Activated naive CD4-positive, alpha-beta T cell treated with anti-CD3 and anti-CD28 coated beads, Interleukin-2, amount 50 U/mL, for 16 hours (primary cell): ENCODE results near the gene NPIPB13.
"Not testable (repeated sequence)": the region's sequence is repeated elsewhere in the genome, so short reads cannot be mapped to it uniquely, and the experiment has no call there.

Source experiments
- DNase-seq: peaks from one replicate; pipeline ENCODE4 v3.0.0-alpha.2; 2020

The NPIPB13 gene

DNA sequence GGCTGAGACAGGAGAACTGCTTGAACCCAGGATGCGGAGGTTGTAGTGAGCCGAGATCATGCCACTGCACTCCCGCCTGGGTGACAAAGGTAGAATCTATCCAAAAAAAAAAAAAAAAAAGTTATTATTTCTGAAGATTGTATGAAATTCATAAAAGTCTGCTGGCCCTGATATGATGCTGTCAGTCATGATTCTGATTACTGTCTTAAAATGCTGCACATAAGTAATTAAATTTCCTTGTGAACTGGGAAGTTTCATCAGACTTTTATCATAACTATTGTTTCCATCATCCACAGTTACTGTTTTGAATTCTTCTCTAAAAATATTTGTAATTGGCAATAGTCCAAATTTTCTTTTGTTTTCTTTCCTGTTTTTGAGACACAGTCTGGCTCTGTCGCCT lies at the start of gene NPIPB13:
Gene NPIPB13 (minus strand): TSS at position 101 of the 400 bp plus-strand sequence. CDS start 2,906 bp downstream, outside the sequence.
- DNase-seq, result not testable (repeated sequence)

DNA sequence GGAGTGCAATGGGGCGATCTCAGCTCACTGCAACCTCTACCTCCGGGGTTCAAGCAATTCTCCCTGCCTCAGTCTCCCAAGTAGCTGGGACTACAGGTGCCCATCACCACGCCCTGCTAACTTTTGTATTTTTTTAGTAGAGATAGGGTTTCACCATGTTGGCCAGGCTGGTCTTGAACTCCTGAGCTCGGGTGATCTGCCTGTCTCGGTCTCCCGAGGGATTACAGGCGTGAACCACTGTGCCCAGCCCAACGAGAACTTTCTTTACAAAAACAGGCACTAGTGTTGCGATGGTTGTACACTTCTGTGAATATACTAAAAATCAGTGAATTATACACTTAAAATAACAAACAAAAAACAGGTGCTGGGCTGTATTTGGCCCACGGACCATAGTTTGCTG lies 34.1 kb upstream of the NPIPB13 start:
- peak; percentile 6 for DNase-seq

DNA sequence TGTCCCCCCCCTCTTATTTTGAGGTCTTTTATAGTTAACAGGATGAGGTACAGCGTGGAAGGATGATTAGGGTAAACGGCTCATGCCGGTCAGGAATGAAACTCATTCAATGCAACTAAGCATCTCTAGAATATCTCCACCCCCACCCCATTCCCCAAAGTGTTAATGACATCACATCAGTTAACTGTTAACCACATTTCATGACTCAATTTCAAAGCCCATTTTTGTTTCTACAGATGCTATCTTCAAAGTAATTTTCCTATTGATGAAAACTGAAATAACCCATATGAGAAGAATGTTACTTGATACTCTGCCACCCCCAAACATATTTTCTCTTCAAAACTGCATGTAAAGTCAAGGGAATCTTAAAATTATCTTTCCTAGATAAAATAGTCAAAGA lies 30.2 kb upstream of the NPIPB13 start:
- DNase-seq, result not testable (repeated sequence)

GRCh38 chr16:30217082-30217481 lies 31.2 kb downstream of the NPIPB13 start:
- not testable (repeated sequence) for DNase-seq

DNA sequence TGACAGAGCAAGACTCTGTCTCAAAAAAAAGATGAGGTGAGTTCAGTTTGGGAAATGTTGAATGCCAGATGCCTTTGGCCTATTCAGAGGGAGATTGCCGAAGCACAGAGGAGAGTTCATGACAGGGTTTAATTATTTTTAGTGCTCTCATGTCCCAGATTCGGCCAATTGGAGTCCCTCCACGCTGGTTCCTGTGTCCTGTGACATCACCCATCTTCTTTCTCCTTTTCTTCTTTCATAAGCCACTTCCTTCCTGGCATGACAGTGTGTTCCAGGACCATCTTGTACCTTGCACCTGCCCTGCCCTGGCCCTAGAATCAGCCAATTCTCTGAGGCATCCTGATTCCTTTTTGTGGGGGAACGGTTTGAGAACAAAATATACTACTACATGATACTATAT lies 36.9 kb downstream of the NPIPB13 start:
- not testable (repeated sequence) for DNase-seq

GRCh38 chr16:30209032-30209431 lies 39.2 kb downstream of the NPIPB13 start:
- DNase-seq, result peak; percentile 10

DNA sequence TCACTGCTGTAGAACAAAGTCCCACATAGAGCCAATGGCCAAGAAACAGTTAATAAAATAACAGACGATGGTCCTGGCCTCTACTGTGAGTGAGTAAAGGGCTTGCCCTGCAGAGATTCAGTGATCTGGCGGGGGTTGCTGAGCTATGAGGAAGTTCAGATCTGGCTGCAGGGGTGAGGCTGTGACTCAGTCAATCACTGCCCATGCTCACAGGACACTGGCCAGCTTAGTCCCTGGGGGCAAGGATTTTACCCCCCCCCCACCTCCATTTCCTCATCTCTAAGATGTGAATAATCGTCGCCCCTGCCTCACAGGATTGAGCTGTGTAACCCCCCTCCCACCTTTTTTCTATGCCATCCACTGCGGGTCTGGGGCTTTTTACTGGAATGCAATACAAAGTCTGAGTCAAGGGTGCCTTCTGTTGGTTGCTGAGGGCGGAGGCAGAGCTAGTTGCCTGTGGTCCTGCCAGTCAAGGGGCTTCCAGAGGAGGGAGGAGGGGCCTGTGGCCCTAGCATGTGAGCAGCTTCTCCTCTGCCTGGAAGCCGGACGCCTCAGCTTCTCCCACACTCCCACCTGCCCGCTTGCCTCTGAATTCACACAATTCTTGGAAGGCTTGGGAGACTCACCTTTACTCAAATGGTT lies 41.1 kb downstream of the NPIPB13 start:
- not testable (repeated sequence) for DNase-seq

DNA sequence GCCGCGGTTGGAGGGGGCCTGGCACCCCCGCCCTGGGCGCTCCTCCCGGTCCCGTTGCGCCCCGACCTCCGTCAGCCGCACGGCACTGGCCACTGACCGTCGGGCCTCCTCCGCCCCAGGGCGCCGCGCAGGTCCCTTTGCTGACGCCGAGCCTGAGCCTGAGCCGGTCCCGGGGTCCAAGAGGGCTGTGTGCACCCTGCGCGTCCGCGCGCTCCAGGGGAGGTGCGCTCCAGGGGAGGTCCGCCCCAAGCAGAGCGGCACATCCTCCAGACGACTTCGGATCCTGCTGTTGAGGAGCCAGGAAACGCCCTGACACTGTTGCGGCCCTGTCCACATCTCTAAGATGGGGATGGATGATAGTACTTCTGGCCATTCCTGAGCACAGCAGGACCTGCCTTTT lies 42.0 kb downstream of the NPIPB13 start:
- not testable (repeated sequence) for DNase-seq

DNA sequence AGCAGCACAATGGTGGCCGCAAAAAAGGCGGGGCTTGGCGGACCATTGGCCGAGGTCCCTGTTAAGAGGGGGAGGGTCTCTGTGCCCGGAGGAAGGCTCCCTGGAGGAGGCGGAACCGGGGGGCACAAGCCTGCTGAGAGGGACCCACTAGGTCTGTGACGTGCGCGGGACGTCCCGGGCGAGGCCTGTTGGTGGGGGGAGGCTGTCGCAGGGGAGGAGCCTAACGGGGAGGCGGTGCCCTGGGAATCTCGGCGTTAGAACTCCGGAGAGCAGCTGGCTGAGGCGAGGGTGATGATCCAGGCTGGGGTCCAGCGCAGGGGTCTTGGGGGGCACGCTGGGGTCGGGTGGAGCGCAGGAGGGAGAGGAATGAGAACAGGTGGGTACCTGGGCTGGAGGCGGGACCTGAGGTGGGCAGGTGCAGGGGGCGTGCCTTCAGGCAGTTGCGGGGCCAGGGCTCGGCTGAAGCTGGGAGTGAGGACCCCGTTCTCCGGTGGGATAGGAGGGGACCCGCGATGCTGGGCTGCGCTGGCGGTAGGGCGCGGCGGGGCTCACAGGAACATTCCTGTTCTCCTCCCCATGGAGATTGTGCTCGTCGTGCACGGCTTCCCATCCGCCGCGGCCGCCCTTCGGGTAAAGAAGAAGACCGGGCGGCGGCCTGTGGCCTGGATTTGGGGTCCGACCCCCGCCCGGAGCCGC lies 42.6 kb downstream of the NPIPB13 start:
- not testable (repeated sequence) for DNase-seq

DNA sequence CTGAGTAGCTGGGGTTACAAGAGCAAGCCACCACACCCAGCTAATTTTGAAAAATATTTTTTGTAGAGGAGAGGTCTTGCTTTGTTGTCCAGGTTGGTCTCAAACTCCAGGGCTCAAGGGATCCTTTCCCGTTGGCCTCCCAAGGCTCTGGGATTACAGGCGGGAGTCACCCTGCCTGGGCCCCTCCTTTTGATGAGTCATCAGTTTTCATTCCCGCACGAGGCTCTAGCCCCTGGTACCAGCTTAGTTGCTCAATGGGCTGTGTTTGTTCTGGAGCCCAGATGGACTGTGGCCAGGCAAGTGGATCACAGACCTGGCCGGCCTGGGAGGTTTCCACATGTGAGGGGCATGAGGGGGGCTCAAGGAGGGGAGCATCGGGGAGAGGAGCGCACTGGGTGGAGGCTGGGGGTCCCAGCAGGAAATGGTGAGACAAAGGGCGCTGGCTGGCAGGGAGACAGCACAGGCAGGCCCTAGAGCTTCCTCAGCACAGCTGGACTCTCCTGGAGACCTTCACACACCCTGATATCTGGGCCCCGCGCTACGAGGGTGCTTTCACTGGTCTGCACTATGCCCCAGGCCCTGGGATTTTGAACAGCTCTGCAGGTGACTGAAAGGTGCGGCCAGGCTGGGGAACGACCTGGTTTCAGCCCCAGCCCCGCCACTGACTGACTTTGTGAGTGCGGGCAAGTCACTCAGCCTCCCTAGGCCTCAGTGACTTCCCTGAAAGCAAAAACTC lies 48.5 kb downstream of the NPIPB13 start:
- DNase-seq, result not testable (repeated sequence)

DNA sequence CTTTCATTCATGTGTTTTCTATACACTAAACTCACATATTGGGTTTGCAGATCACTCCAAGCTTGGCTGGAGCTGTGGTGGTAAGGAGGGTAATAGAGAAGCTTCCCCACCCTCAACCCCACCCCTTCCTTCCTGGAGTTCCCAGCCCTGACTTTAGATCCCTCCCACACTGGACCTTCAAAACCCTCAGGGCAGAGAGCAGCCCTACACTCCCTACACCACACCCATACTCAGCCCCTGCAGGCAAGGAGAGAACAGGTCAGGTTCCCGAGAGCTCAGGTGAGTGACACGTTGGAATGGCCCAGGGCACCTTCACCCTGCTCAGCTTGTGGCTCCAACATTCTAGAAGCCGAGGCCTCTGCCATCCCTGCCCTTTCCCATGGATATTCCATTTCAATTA lies 49.2 kb downstream of the NPIPB13 start, which contains the start of gene SULT1A3:
Gene SULT1A3 (plus strand): TSS at position 207 of the 400 bp plus-strand sequence. CDS start 1,474 bp downstream, outside the sequence.
- DNase-seq, result not testable (repeated sequence)
